ENCODE results near the gene C10orf120. TPM values are rescaled to one million over a fixed set of nuclear protein-coding genes. Genes with fewer than 3 reads are reported as not detected.

C10orf120 gene
- total and polyA plus RNA-seq, 9 of the 15 experiments (the other 6 are each of a cell fraction or from before 2014, with no cell fraction given) = not detected

GRCh38 chr10:122678266-122678665 is 21.4 kb downstream of the C10orf120 start:
- CTCF ChIA-PET (ENCODE audit: low intra/inter-chr PET ratio) = no interaction called here
- no peak overlapping the region for H3K9ac ChIP-seq (ENCODE audit: insufficient read depth in 1 of 2, low read depth in 2 of 2, low read length in 2 of 2)
- no peaks in the 10 kb centered on the region for H3K4me1 ChIP-seq (replicated peaks in 1 of 2; ENCODE audit: control insufficient read depth in 2 of 2, insufficient read depth in 2 of 2, low read length in 2 of 2)
- no peak for FAIRE-seq
- H3K4me2 ChIP-seq (ENCODE audit: insufficient read depth, low read length) = no peak overlapping the region
- no peaks in the 10 kb centered on the region for H3K27me3 ChIP-seq (ENCODE audit: control insufficient read depth in 2 of 2, insufficient read depth in 2 of 2, low read length in 2 of 2)
- H4K20me1 ChIP-seq (replicated peaks; ENCODE audit: control insufficient read depth, insufficient read depth, low read length) = no peaks in the 10 kb centered on the region
- BruUV-seq (replicated peaks) = no TSS peak
- H3K27ac ChIP-seq (ENCODE audit: extremely low read depth, low read depth, low read length) = no peak overlapping the region
- H3K79me2 ChIP-seq (ENCODE audit: control insufficient read depth, insufficient read depth, low read length) = no peaks in the 10 kb centered on the region
- no peaks in the 10 kb centered on the region for H3K36me3 ChIP-seq (ENCODE audit: control insufficient read depth, insufficient read depth, low read length)
- H3K4me3 ChIP-seq = no peak overlapping the region
- no peak for TF ChIP-seq DIDO1 (tag; IDR thresholded peaks at IDR 0.05; ENCODE audit: low read depth)
- ATAC-seq = no peak
- POLR2A ChIA-PET = no interaction called here
- no peaks in the 10 kb centered on the region for H3K9me1 ChIP-seq (ENCODE audit: control insufficient read depth, insufficient read depth, low read length)
- no peak for DNase-seq (ENCODE audit: extremely low read depth in 1 of 4, low spot score in 3 of 4)
- intact Hi-C loops (cut with micrococcal nuclease) = no loop called here
- no peak overlapping the region for H2AFZ ChIP-seq (ENCODE audit: low read depth, low read length)
- in situ Hi-C loops (cut with MboI) = no loop called here
- H3K9me3 ChIP-seq (replicated peaks; ENCODE audit: control insufficient read depth, insufficient read depth, low read depth, low read length) = no peaks in the 10 kb centered on the region

GRCh38 chr10:122675278-122675677 is 24.4 kb downstream of the C10orf120 start:
- no peak overlapping the region for H2AFZ ChIP-seq (ENCODE audit: low read depth, low read length)
- no peak overlapping the region for H3K27ac ChIP-seq (ENCODE audit: extremely low read depth, low read depth, low read length)
- in situ Hi-C loops (cut with MboI) (no loop called here), intact Hi-C loops (cut with micrococcal nuclease) (no loop called here)
- ChIA-PET POLR2A (interaction anchor here (0.6 kb wide), 2 partner anchors 30 to 209 kb away, joined by 3 to 4 read pairs; no protein-coding TSS in a partner anchor), CTCF (ENCODE audit: low intra/inter-chr PET ratio) (no interaction called here)
- ATAC-seq (no peak), FAIRE-seq (no peak), DNase-seq (ENCODE audit: extremely low read depth in 1 of 4, low spot score in 3 of 4) (no peak)
- H3K9me3 ChIP-seq (replicated peaks; ENCODE audit: control insufficient read depth, insufficient read depth, low read depth, low read length) = no peaks in the 10 kb centered on the region
- H3K79me2 ChIP-seq (ENCODE audit: control insufficient read depth, insufficient read depth, low read length) = no peaks in the 10 kb centered on the region
- no peak for TF ChIP-seq GABPB1 (CRISPR knock-in tag; IDR thresholded peaks at IDR 0.05)
- TF ChIP-seq CBX2 (IDR thresholded peaks at IDR 0.05; ENCODE audit: insufficient read depth, low read length, poor library complexity, severe bottlenecking) = no peak
- TF ChIP-seq CXXC5 (CRISPR knock-in tag; IDR thresholded peaks at IDR 0.05) = no peak
- no peak for TF ChIP-seq SNIP1 (IDR thresholded peaks at IDR 0.05; ENCODE audit: low read depth)
- H3K9ac ChIP-seq (ENCODE audit: insufficient read depth in 1 of 2, low read depth in 2 of 2, low read length in 2 of 2) = no peak overlapping the region
- 0% methylated on average over 2 of the region's 2 CpGs for WGBS (ENCODE audit: insufficient coverage, low coverage, missing lambda C conversion rate)
- peaks cover 0 to 4% of the 10 kb centered on the region in 2 experiments; a peak in 1 of 5 replicates for H3K27me3 ChIP-seq (ENCODE audit: control insufficient read depth in 2 of 2, insufficient read depth in 2 of 2, low read length in 2 of 2)
- H3K36me3 ChIP-seq (ENCODE audit: control insufficient read depth, insufficient read depth, low read length) = no peaks in the 10 kb centered on the region
- H3K4me3 ChIP-seq = no peak overlapping the region
- no peaks in the 10 kb centered on the region for H4K20me1 ChIP-seq (replicated peaks; ENCODE audit: control insufficient read depth, insufficient read depth, low read length)
- H3K4me2 ChIP-seq (ENCODE audit: insufficient read depth, low read length) = no peak overlapping the region
- H3K9me1 ChIP-seq (ENCODE audit: control insufficient read depth, insufficient read depth, low read length) = no peaks in the 10 kb centered on the region
- no TSS peak for BruUV-seq (replicated peaks)
- H3K4me1 ChIP-seq (replicated peaks in 1 of 2; ENCODE audit: control insufficient read depth in 2 of 2, insufficient read depth in 2 of 2, low read length in 2 of 2) = no peaks in the 10 kb centered on the region
